Peyer's patch (tissue), 4 donors: ENCODE measurements around the gene MED16. TPM values are rescaled to one million over a fixed set of nuclear protein-coding genes. Genes with fewer than 3 reads are reported as not detected.
"Not testable (repeated sequence)": the region's sequence is repeated elsewhere in the genome, so short reads cannot be mapped to it uniquely, and the experiment has no call there.

Source experiments
- DNase-seq, 3 donors: peaks; one replicate each; pipeline ENCODE4 v3.0.0-alpha.2; 2017 to 2019
- H3K27ac ChIP-seq, 4 donors: fragments of 200-600 bp; sonication (generic); one replicate each; pipeline ENCODE4 v1.5.1; 2016 to 2019
- H3K27me3 ChIP-seq, 2 donors: fragments of 200-600 bp; sonication (generic); one replicate each; pipeline ENCODE4 v1.5.1; 2019
- H3K36me3 ChIP-seq, 3 donors: fragments of 200-600 bp; sonication (generic); one replicate each; pipeline ENCODE4 v1.5.1; 2016 to 2019
- H3K4me1 ChIP-seq, 4 donors: fragments of 200-600 bp; sonication (generic); one replicate each; pipeline ENCODE4 v1.5.1; 2016 to 2019
- H3K4me3 ChIP-seq, 4 donors: fragments of 200-600 bp; sonication (generic); 1 replicate in 3 of 4; 2 replicates in 1 of 4; pipeline ENCODE4 v1.5.1; 2016 to 2019; ENCODE audit warnings: mild to moderate bottlenecking in 1 of 4
- H3K9me3 ChIP-seq, 4 donors: fragments of 200-600 bp; sonication (generic); one replicate each; pipeline ENCODE4 v1.5.1; 2016 to 2019; ENCODE audit warnings: mild to moderate bottlenecking in 1 of 4
- POLR2A ChIP-seq, 2 donors: fragments of 450-650 bp; IDR thresholded peaks; one replicate each; pipeline ENCODE4 v1.5.1; 2017; ENCODE audit warnings: antibody characterized with exemption in 2 of 2, mild to moderate bottlenecking in 2 of 2, moderate library complexity in 2 of 2
- total RNA-seq, 4 donors: library from RNA; depleted of rRNA; stranded (reverse); fragments of >200 nt; gene quantifications; one replicate each; pipeline ENCODE4 v1.1.0, GENCODE V29; 2016
- TF ChIP-seq, protein P1 (sequence below), 6 experiments: fragments of 450-650 bp in 4 of 6; fragments of 200-600 bp in 2 of 6; sonication (generic) in 1 of 6; IDR thresholded peaks; one replicate each; pipeline ENCODE4 v1.5.1; 2017 to 2019; ENCODE audit warnings: antibody characterized with exemption in 6 of 6, mild to moderate bottlenecking in 3 of 6, moderate library complexity in 1 of 6

MED16 gene
- total RNA-seq, 4 donors from 2014 or later, result 60.2 to 83.6 (median 65.3) TPM

DNA sequence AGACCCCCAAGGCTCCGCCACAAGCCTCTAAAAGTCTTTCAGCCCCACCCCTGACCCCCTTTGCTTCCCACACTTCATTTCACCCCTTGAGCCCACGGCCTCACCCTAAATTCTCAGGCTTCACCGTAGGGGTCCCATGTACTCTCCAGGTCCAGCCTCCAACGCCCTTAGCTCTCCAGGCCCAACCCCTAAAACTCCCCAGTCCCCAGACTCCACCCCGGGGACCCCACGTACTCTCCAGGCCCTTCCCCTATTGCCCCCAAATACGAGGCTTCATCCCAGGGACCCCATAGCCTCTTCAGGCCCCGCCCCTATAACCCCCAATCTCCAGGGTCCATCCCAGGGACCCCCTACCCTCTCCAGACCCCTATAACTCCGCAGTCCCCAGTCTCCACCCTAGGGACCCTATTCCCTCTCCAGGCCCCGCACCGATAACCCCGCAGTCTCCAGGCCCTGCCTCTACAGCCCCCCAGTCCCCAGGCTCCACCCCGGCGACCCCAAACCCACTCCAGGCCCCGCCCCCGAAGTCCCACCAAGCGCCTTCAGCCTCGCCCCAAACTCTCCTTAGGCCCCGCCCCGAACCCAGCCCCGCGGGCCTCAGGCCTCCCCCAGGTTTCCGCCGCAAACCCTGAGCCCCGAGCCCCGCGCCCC is 619 bp downstream of the MED16 start:
- H3K27me3 ChIP-seq, result no peaks in the 10 kb centered on the region
- H3K9me3 ChIP-seq, result no peaks in the 10 kb centered on the region
- peaks cover 0 to 12% (median 5%) of the 10 kb centered on the region in 4 donors for H3K4me1 ChIP-seq
- peaks cover 0 to 42% (median 0%) of the 10 kb centered on the region in 3 donors for H3K36me3 ChIP-seq
- peak overlapping the region; percentile 63 to 98 (median 89) for H3K4me3 ChIP-seq
- TF ChIP-seq POLR2A (IDR thresholded peaks at IDR 0.05), result no peak
- TF ChIP-seq, protein P1, sequence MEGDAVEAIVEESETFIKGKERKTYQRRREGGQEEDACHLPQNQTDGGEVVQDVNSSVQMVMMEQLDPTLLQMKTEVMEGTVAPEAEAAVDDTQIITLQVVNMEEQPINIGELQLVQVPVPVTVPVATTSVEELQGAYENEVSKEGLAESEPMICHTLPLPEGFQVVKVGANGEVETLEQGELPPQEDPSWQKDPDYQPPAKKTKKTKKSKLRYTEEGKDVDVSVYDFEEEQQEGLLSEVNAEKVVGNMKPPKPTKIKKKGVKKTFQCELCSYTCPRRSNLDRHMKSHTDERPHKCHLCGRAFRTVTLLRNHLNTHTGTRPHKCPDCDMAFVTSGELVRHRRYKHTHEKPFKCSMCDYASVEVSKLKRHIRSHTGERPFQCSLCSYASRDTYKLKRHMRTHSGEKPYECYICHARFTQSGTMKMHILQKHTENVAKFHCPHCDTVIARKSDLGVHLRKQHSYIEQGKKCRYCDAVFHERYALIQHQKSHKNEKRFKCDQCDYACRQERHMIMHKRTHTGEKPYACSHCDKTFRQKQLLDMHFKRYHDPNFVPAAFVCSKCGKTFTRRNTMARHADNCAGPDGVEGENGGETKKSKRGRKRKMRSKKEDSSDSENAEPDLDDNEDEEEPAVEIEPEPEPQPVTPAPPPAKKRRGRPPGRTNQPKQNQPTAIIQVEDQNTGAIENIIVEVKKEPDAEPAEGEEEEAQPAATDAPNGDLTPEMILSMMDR (IDR thresholded peaks at IDR 0.05), result no peak
- no peak for DNase-seq
- H3K27ac ChIP-seq, result peak overlapping the region; percentile 83 to 99 (median 94)

DNA sequence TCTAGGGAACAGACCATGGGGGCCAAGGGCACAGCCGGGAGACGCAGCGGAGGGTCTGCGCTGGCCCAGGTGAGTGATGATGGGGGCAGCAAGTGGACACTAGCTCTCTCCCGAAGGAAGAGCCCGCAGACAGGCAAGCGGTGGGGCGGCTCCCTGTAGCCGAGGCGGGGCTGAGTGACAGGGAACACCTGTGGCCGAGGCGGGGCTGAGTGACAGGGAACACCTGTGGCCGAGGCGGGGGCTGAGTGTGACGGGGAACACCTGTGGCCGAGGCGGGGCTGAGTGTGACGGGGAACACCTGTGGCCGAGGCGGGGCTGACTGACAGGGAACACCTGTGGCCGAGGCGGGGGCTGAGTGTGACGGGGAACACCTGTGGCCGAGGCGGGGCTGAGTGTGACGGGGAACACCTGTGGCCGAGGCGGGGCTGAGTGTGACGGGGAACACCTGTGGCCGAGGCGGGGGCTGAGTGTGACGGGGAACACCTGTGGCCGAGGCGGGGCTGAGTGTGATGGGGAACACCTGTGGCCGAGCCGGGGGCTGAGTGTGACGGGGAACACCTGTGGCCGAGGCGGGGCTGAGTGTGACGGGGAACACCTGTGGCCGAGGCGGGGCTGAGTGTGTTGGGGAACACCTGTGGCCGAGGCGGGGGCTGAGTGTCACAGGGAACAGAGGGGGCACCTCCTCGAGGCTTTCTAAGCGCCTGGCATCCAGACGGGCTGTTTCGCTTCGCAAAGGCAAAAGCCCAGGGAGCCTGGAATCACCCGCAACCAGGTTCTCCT is 1.4 kb downstream of the MED16 start:
- H3K4me1 ChIP-seq, result peaks cover 0 to 12% (median 5%) of the 10 kb centered on the region in 4 donors
- peak overlapping the region; percentile 83 to 99 (median 94) for H3K27ac ChIP-seq
- H3K36me3 ChIP-seq, result peaks cover 0 to 39% (median 0%) of the 10 kb centered on the region in 3 donors
- peak in 1 of 2 donors; percentile 14 for TF ChIP-seq POLR2A (IDR thresholded peaks at IDR 0.05)
- peak overlapping the region; percentile 63 to 98 (median 89) for H3K4me3 ChIP-seq
- not testable (repeated sequence) for H3K9me3 ChIP-seq, H3K27me3 ChIP-seq
- peak in 2 of 3 donors; percentile 84 to 89 for DNase-seq

DNA sequence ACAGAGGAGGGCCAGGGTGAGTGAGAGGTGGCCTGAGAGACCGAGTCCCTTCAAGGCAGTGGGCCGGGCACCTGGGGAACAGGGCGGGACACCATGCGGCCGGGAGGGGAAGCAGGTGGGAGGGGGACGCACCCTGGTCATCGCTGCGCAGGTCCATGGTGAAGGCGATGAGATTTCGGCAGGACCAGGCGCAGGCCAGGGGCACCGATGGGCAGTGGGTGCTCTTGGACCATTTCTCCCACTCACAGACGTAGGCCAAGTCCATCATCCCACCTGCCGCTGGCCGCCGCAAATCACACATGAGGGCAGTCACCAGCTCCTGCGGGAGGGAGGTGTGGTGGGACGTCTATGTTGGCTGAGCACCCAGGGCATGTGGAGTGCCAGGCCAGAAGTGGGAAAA is 2.2 kb downstream of the MED16 start:
- H3K36me3 ChIP-seq, result peaks cover 0 to 44% (median 0%) of the 10 kb centered on the region in 3 donors
- no peak for DNase-seq
- H3K27ac ChIP-seq, result peak overlapping the region in 2 of 4 donors; percentile 26 to 35
- H3K27me3 ChIP-seq, result no peaks in the 10 kb centered on the region
- H3K4me1 ChIP-seq, result peaks cover 0 to 12% (median 5%) of the 10 kb centered on the region in 4 donors
- no peaks in the 10 kb centered on the region for H3K9me3 ChIP-seq
- no peak overlapping the region for H3K4me3 ChIP-seq
- TF ChIP-seq, protein P1 (IDR thresholded peaks at IDR 0.05), result no peak
- no peak for TF ChIP-seq POLR2A (IDR thresholded peaks at IDR 0.05)

DNA sequence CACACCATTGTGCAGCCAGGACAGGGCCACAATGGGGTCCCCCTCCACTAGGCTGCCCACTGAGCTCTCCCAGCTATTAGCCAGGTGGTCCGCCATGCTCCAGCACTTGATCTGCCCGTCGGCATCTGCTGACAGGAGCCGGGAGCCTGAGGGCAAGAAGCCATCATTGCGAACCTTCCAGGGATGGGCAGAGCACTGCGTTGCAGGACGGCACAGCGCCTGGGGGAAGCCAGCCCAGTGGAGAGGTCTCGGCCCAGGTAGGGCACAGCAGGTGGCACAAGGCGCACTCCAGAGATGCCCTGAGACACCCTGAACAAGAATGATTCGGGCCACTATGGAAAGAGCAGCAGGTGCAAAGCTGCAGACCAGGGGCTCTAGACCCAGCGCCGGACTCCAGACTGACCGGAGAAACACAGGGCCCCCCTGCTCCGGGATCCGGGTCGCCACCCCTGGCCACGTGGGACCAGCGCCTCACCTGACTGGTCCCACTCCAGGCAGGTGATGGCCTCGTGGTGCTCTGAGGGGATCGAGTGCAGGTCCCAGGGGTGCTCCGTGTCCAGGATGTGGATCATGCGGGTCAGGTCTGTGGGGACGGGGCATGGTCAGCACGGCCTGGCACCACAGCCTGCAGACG is 3.2 kb downstream of the MED16 start:
- no peak overlapping the region for H3K4me3 ChIP-seq
- no peak for DNase-seq
- no peak for TF ChIP-seq POLR2A (IDR thresholded peaks at IDR 0.05)
- TF ChIP-seq, protein P1 (IDR thresholded peaks at IDR 0.05), result no peak
- no peak overlapping the region for H3K27ac ChIP-seq
- H3K27me3 ChIP-seq, result no peaks in the 10 kb centered on the region
- peaks cover 0 to 54% (median 0%) of the 10 kb centered on the region in 3 donors for H3K36me3 ChIP-seq
- peaks cover 0 to 12% (median 5%) of the 10 kb centered on the region in 4 donors for H3K4me1 ChIP-seq
- no peaks in the 10 kb centered on the region for H3K9me3 ChIP-seq

DNA sequence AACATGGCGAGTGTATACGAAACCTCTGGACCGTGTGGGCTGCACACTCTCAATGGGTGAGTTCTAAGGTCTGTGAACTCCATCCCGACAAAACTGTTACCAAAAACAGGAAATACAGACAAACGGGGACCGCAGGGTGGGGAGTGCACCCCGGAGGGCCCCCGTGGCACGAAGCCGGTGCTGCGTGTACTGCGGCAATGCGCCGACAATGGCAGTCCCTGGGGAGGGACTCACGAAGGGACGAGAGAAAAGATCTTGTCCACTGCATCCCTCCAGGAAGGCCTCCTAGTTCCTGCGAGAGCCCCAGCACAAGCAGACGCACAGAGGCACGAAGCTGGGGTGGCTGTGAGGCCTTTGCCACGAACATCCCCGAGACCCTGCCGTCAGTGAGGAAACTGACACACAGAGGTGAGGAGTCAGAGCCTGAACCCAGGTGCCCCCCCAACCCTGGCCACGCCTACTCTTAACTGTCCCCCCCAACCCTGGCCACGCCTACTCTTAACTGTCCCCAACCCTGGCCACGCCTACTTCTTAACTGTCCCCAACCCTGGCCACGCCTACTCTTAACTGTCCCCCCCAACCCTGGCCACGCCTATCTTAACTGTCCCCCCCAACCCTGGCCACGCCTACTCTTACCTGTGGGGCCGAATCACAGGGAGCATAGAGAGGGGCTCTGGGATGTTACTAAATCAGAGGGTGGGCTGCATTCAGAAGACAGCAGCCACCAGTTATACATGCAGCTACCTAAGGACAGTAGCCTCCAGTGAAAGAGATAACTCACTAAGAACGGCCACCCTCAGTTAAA is 4.2 kb downstream of the MED16 start:
- Histone ChIP-seq H3K27me3 (no peaks in the 10 kb centered on the region), H3K4me3 (no peak overlapping the region), H3K36me3 (peaks cover 0 to 62% (median 0%) of the 10 kb centered on the region in 3 donors), H3K9me3 (no peaks in the 10 kb centered on the region), H3K4me1 (peaks cover 0 to 12% (median 5%) of the 10 kb centered on the region in 4 donors), H3K27ac (no peak overlapping the region)
- DNase-seq, result no peak
- TF ChIP-seq, protein P1 (IDR thresholded peaks at IDR 0.05), result no peak
- no peak for TF ChIP-seq POLR2A (IDR thresholded peaks at IDR 0.05)
